ENCODE data around the gene ANKDD1B.
"Not testable (repeated sequence)": the region's sequence is repeated elsewhere in the genome, so short reads cannot be mapped to it uniquely, and the experiment has no call there.

Gene ANKDD1B

GRCh38 chr5:75678155-75678554 lies 66.9 kb downstream of the ANKDD1B start:
- Histone ChIP-seq H3K27ac (no peak overlapping the region), H3K4me3 (no peak overlapping the region)
- no peak for DNase-seq (ENCODE audit: low spot score)
- TF ChIP-seq CTCF (IDR thresholded peaks at IDR 0.05) = no peak

- H3K4me3 ChIP-seq = no peak overlapping the region
- peak; percentile 46 for TF ChIP-seq CTCF (IDR thresholded peaks at IDR 0.05)
- DNase-seq (ENCODE audit: low spot score) = no peak
- H3K27ac ChIP-seq = no peak overlapping the region
Measured at GRCh38 chr5:75681125-75681830, 70.0 kb downstream of the ANKDD1B start.

DNA sequence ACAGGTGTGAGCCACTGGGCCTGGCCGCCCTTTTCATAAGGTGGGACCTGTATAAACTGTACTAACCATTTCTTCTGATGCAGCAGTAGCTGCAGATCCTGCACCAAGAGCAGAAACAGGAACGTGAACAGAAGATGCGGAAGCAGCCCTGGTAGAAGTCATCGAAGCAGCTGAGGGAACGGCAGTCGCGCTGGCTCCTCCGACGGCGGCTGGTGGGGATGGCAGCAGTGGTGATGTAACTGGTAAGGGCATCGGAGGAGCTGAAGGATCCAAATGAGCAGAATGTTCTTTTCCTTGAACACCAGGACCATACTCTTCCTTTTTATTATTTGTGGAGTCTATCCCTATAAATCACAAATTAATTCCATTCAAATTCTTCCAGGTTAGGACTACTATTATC lies 73.9 kb downstream of the ANKDD1B start:
- no peak for TF ChIP-seq CTCF (IDR thresholded peaks at IDR 0.05)
- H3K27ac ChIP-seq = no peak overlapping the region
- DNase-seq (ENCODE audit: low spot score) = no peak
- H3K4me3 ChIP-seq = no peak overlapping the region

GRCh38 chr5:75686480-75686879 lies 75.2 kb downstream of the ANKDD1B start:
- no peak for DNase-seq (ENCODE audit: low spot score)
- Histone ChIP-seq H3K4me3 (no peak overlapping the region), H3K27ac (no peak overlapping the region)
- TF ChIP-seq CTCF (IDR thresholded peaks at IDR 0.05) = no peak

GRCh38 chr5:75690669-75691068 lies 79.4 kb downstream of the ANKDD1B start:
- no peak for DNase-seq (ENCODE audit: low spot score)

GRCh38 chr5:75694781-75695180 lies 83.5 kb downstream of the ANKDD1B start:
- no peak overlapping the region for H3K4me3 ChIP-seq
- TF ChIP-seq CTCF (IDR thresholded peaks at IDR 0.05) = no peak
- H3K27ac ChIP-seq = no peak overlapping the region
- no peak for DNase-seq (ENCODE audit: low spot score)

More at GRCh38 chr5:75690669-75691068, 79.4 kb downstream of the ANKDD1B start:
- H3K4me3 ChIP-seq = no peak overlapping the region
- no peak overlapping the region for H3K27ac ChIP-seq
- no peak for TF ChIP-seq CTCF (IDR thresholded peaks at IDR 0.05)

DNA sequence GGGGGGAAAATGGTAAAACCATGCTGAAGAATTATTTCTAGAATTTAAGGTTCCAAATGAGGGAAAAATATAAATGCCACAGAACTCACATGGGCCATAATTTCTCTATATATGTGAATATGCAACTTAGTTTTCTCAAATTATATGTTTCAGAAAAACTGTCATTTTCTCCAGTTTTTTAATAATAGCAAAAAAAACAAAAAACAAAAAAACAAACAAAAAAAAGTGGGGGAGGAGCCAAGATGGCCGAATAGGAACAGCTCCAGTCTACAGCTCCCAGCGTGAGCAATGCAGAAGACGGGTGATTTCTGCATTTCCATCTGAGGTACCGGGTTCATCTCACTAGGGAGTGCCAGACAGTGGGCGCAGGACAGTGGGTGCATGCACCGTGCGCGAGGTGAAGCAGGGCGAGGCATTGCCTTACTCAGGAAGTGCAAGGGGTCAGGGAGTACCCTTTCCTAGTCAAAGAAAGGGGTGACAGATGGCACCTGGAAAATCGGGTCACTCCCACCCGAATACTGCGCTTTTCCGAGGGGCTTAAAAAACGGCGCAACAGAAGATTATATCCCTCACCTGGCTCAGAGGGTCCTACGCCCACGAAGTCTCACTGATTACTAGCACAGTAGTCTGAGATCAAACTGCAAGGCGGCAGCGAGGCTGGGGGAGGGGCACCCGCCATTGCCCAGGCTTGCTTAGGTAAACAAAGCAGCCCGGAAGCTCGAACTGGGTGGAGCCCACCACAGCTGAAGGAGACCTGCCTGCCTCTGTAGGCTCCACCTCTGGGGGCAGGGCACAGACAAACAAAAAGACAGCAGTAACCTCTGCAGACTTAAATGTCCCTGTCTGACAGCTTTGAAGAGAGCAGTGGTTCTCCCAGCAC lies 84.5 kb downstream of the ANKDD1B start:
- DNase-seq (ENCODE audit: low spot score); H3K27ac ChIP-seq; H3K4me3 ChIP-seq: not testable (repeated sequence)

Measured in coronary artery (tissue), 2 donors.